Activated B cell treated with CpG ODN at 0.5 μM for 24 hours (primary cell): ENCODE data around the gene RASGRP3. TPM values are rescaled to one million over a fixed set of nuclear protein-coding genes. Genes with fewer than 3 reads are reported as not detected.
A peak's percentile ranks its signal among the peaks of the same experiment; 100 is the strongest.

Source experiments
- ATAC-seq: fragments of 200-7000 bp; cut with Tn5 transposase; one replicate; pipeline ENCODE4 v1.10.0; 2021; ENCODE audit warnings: low read depth, mild to moderate bottlenecking, moderate library complexity
- CTCF ChIA-PET: fragments of 350-600 bp; sonication (Branson Sonifier 250); formaldehyde crosslinking; loops from one replicate; lab custom pipeline; 2021; ENCODE audit warnings: antibody characterized with exemption; lab: Charles Lee
- POLR2A ChIA-PET: fragments of 350-600 bp; sonication (Branson Sonifier 250); formaldehyde crosslinking; loops from one replicate; lab custom pipeline; 2021; ENCODE audit warnings: antibody characterized with exemption; lab: Charles Lee
- DNase-seq: peaks from one replicate; pipeline ENCODE4 v3.0.0; 2022
- H3K27ac Mint-ChIP-seq: one replicate; pipeline ENCODE4 v1.8.0; 2020; ENCODE audit warnings: mixed read lengths
- H3K27me3 Mint-ChIP-seq: one replicate; pipeline ENCODE4 v1.8.0; 2021; ENCODE audit warnings: mixed read lengths
- H3K36me3 Mint-ChIP-seq: one replicate; pipeline ENCODE4 v1.8.0; 2021; ENCODE audit warnings: low read depth, mixed read lengths
- H3K4me1 Mint-ChIP-seq: one replicate; pipeline ENCODE4 v1.8.0; 2021; ENCODE audit warnings: mixed read lengths
- H3K4me3 Mint-ChIP-seq: one replicate; pipeline ENCODE4 v1.8.0; 2020; ENCODE audit warnings: mild to moderate bottlenecking, mixed read lengths
- H3K9me3 Mint-ChIP-seq: one replicate; pipeline ENCODE4 v1.8.0; 2020; ENCODE audit warnings: mixed read lengths
- intact Hi-C: fragments of 100-400 bp; cut with micrococcal nuclease; formaldehyde crosslinking; loops from one replicate; pipeline ENCODE4 v1.15.1; 2024
- total RNA-seq: library from RNA; stranded (reverse); gene quantifications from 2 replicates; pipeline ENCODE4 v1.2.3, GENCODE V29; 2022
- TF ChIP-seq, protein P1 (sequence below): fragments of 200-600 bp; IDR thresholded peaks from one replicate; pipeline ENCODE4 v1.8.0; 2022; ENCODE audit warnings: antibody characterized with exemption, mild to moderate bottlenecking

Gene RASGRP3
- total RNA-seq, 1 donor from 2014 or later, result 205 TPM

DNA sequence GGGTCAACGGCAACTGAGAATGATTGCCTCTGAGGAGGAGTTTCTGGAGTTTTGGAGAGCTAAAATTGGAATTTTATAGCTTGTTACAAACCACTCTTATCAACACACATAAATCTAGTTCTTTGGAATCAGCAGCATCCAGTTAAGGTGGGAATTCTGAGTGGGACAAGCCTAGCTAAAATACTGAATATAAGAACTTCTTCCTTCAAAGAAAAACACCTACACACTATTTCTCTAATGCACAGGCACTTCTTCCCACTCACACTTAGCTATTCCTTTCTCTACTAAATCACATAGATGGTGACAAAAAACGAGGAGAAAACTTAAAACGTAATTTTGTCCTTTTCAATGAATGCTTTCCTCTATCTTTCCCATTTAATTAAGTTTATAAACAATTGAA is 79.2 kb downstream of the RASGRP3 start:
- peaks cover 85% of the 10 kb centered on the region for H3K36me3 Mint-ChIP-seq
- intact Hi-C loops, result loop anchor here (1.0 kb wide), 1 partner anchor 80 kb away; no protein-coding TSS in a partner anchor
- H3K9me3 Mint-ChIP-seq, result no peaks in the 10 kb centered on the region
- no peak overlapping the region for H3K4me3 Mint-ChIP-seq
- DNase-seq, result no peak
- H3K27me3 Mint-ChIP-seq, result no peaks in the 10 kb centered on the region
- H3K27ac Mint-ChIP-seq, result peak overlapping the region; percentile 78
- TF ChIP-seq, protein P1, sequence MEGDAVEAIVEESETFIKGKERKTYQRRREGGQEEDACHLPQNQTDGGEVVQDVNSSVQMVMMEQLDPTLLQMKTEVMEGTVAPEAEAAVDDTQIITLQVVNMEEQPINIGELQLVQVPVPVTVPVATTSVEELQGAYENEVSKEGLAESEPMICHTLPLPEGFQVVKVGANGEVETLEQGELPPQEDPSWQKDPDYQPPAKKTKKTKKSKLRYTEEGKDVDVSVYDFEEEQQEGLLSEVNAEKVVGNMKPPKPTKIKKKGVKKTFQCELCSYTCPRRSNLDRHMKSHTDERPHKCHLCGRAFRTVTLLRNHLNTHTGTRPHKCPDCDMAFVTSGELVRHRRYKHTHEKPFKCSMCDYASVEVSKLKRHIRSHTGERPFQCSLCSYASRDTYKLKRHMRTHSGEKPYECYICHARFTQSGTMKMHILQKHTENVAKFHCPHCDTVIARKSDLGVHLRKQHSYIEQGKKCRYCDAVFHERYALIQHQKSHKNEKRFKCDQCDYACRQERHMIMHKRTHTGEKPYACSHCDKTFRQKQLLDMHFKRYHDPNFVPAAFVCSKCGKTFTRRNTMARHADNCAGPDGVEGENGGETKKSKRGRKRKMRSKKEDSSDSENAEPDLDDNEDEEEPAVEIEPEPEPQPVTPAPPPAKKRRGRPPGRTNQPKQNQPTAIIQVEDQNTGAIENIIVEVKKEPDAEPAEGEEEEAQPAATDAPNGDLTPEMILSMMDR, result no peak
- ATAC-seq, result no peak
- H3K4me1 Mint-ChIP-seq, result peaks cover 27% of the 10 kb centered on the region
- POLR2A ChIA-PET, result interaction anchor here (0.7 to 3.9 kb wide), 5 partner anchors 8 to 80 kb away, joined by 3 to 20 read pairs (median 3); partner anchors contain the start of genes FAM98A and RASGRP3
- CTCF ChIA-PET, result interaction anchor here (1.9 kb wide), 2 partner anchors 27 to 80 kb away, joined by 6 read pairs; partner anchors contain the start of gene RASGRP3

DNA sequence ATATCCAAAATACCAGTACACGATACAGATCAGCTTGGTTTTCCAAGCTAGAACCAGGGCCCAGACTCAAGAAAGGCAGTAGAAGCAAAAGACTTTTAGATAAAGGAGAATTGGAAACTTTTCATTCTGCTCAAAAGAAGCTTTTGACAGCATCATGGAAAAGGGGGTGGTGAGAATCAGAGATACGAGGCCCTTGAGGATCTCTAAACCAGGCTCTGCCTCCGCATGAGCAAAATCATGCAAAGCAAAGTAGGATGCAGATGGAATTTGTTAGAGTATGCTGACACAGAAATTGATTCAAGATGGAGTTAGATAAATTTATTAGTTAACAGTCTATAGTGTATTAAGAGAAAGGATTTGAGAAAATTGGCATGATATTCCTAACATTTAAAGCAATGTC is 82.9 kb downstream of the RASGRP3 start:
- peaks cover 15% of the 10 kb centered on the region for H3K4me1 Mint-ChIP-seq
- intact Hi-C loops, result no loop called here
- H3K27ac Mint-ChIP-seq, result peak overlapping the region; percentile 8
- H3K27me3 Mint-ChIP-seq, result no peaks in the 10 kb centered on the region
- peaks cover 87% of the 10 kb centered on the region for H3K36me3 Mint-ChIP-seq
- H3K9me3 Mint-ChIP-seq, result no peaks in the 10 kb centered on the region
- H3K4me3 Mint-ChIP-seq, result no peak overlapping the region
- ATAC-seq, result no peak
- TF ChIP-seq, protein P1, result no peak
- POLR2A ChIA-PET, result no interaction called here
- DNase-seq, result no peak
- CTCF ChIA-PET, result no interaction called here

DNA sequence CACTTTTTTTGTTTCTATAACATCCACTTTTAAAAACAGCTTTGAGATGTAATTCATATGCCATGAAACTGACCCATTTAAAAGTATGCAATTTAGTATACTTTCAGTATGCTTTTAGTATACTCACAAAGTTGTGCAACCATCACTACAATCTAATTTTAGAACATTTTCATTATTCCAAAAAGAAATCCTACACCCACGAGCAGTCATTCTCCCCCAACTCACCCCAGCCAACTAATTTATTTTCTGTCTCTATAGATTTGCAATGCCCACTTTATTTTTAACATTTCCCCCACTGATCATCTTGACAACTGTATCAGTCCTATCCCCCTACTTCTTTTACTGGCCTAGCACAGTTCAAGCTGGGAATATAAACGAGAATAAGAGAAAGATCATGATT is 83.6 kb downstream of the RASGRP3 start:
- Mint-ChIP-seq H3K9me3 (no peaks in the 10 kb centered on the region), H3K4me1 (peaks cover 9% of the 10 kb centered on the region), H3K4me3 (no peak overlapping the region), H3K27me3 (no peaks in the 10 kb centered on the region), H3K36me3 (peaks cover 85% of the 10 kb centered on the region), H3K27ac (no peak overlapping the region)
- DNase-seq, result no peak
- intact Hi-C loops, result no loop called here
- POLR2A ChIA-PET, result interaction anchor here (0.6 to 1.3 kb wide), 2 partner anchors 84 to 98 kb away, joined by 3 to 7 read pairs; no protein-coding TSS in a partner anchor
- no peak for ATAC-seq
- CTCF ChIA-PET, result interaction anchor here (1.3 kb wide), 1 partner anchor 23 kb away, joined by 3 read pairs; no protein-coding TSS in a partner anchor
- TF ChIP-seq, protein P1, result no peak

DNA sequence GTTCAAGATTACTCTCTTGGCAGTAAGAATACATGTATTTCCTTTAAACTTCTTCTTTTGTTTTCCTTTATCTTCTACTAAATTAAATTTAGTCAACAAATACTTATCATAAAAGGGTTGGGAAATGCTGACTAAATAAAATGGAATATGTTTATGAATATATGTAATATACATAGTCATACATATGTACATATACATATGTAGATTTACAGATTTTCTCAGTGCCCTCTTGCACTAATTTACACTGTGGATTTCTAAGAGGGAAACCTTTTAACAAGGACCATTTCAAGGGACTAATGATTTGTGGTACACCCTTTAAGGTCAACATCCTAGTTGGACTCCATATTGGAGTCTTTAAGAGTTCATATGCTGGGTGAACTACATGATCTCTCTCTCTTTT is 85.4 kb downstream of the RASGRP3 start:
- Mint-ChIP-seq H3K36me3 (peaks cover 85% of the 10 kb centered on the region), H3K9me3 (no peaks in the 10 kb centered on the region), H3K4me1 (peaks cover 5% of the 10 kb centered on the region), H3K4me3 (no peak overlapping the region), H3K27me3 (no peaks in the 10 kb centered on the region), H3K27ac (no peak overlapping the region)
- DNase-seq, result no peak
- TF ChIP-seq, protein P1, result no peak
- intact Hi-C loops, result no loop called here
- ChIA-PET CTCF (no interaction called here), POLR2A (interaction anchor here (0.7 kb wide), 1 partner anchor 1277 kb away, joined by 11 read pairs; no protein-coding TSS in a partner anchor)
- no peak for ATAC-seq

DNA sequence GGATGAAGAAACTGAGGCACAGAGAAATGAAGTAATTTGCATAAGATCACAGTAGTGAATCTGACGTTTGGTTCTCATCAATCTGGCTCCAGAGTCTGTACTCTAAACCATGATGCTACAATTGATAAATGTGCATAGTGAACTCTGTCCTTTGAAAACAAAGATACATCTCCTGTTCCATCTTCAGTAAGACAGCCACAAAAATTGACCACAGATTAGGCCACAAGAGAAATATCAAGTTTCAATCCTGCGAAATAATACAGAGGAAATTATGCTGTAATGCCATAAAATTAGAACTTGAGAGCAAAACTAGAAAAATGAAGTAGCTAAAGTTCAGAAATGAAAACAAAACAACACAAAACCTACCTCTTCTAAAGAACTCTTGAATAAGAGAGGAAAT is 94.2 kb downstream of the RASGRP3 start:
- Mint-ChIP-seq H3K4me3 (no peak overlapping the region), H3K27ac (no peak overlapping the region), H3K4me1 (no peaks in the 10 kb centered on the region), H3K9me3 (no peaks in the 10 kb centered on the region), H3K36me3 (peaks cover 19% of the 10 kb centered on the region), H3K27me3 (no peaks in the 10 kb centered on the region)
- ChIA-PET POLR2A (no interaction called here), CTCF (interaction anchor here (1.5 kb wide), 1 partner anchor 95 kb away, joined by 4 read pairs; no protein-coding TSS in a partner anchor)
- DNase-seq, result no peak
- ATAC-seq, result no peak
- intact Hi-C loops, result no loop called here
- TF ChIP-seq, protein P1, result no peak
